GM18517 (cell line): ENCODE measurements around the gene PRDM1.

ENCODE experiments used
- ATAC-seq: cut with Tn5 transposase; IDR thresholded peaks from one replicate; pipeline ENCODE4 v1.9.1; 2021; ENCODE audit warnings: mild to moderate bottlenecking, moderate library complexity; ENCODE audit not compliant: unreplicated experiment

Gene PRDM1

DNA sequence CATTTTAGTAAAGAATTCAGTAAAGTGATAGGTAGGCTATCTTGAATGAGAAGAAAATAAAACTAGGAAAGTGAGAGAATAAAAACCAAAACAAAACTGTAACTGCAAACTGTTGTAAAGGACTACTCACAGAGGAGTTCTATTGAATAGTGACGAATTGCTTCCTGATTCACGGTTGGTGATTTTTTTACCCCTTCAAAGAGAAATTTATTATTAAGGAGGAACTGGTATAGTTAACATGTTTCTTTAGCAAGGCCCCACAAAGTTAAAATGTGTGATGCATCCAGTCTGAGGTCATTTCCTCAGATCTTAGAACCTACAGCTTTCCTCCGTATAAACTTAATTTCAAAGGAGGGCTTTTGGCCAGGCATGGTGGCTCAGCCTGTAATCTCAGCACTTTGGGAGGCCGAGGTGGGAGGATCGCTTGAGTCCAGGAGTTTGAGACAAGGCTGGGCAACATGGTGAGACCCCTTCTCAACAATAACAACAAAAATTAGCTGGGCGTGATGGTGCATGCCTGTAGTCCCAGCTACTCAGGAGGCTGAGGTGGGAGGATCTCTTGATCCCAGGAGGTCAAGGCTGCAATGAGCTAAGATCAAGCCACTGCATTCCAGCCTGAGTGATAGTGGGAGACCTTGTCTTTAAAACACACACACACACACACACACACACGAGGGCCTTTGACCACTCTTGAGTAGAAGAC lies 8.3 kb downstream of the PRDM1 start:
- no peak for ATAC-seq

- ATAC-seq, result no peak
These were observed 8.8 kb downstream of the PRDM1 start for GRCh38 chr6:106094964-106095335.

DNA sequence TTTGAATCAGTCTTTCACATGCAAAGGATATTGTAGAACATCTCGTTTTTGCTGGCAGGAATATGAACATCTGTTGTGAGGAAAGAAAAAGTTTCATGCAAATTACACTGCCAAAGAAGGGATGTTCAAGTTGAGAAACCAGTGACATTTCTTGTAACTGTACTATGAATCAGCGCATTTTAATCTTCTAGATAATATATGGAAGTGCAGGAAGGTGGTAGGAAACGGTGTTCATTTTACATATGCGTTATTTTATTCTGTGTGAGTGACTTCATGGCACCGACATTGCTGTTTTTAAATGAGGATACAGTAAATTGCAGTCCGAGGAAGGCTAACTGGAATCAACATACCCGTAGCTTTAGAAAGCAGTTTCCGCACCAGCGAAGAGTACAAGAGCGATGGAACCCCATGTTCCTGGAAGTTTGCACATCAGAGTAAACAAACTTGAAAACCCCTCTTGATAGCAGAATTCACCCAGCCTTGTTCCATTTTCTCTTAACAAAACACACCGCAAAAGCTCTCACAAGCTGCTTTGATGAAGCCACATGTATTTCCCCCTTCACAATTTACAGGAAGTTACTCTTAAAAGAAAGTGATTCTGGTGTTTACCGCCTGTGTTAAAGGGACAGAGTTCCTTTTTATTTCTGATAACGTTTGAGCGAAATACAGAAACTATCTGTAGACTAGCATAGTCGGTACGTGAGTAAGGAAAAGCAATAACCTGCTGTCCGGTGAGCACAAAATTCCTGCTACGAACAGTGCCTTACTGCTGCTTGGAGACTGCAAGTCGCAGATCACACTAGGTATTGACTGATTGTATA lies 11.5 kb downstream of the PRDM1 start:
- peak; percentile 42 for ATAC-seq

DNA sequence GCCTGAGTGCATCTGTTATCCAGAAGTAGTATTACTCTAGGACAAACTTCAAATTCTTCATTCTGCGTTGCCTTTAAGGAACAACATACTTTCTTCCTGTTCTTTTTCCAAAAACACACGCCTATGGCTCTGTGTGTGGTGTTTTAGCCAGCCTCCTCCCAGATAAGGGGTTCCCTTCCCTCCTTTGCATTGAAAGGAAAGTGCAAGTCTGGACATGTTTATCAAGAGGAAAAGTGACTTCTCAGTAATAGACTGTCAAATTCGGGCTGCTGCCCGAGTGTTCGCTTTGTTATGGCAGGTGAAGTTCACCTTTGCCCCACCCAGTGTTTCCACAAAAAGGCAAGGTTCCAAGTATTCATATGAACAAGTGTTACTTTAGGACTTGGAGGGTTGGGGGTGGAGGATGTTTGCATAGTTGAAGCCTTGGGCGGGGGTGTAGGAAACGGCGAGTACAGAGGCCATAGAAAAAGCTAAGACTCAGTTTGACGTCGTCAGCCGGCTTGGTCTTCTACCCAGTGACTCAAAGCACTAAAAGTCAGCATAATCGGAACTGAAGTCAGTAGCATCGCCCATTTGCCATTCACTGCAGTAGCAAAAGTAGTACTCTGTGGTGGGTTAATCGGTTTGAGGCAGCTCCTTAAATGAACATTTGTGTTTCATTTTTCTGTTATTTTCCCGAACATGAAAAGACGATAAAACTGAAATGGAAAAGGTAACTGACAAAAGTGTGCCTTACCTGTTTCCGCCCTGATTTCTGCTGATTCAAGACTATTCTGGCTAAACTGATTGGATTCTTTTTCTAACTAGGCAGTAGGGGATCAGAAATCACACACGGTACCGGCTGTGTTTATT lies 12.5 kb downstream of the PRDM1 start:
- peak; percentile 28 for ATAC-seq

GRCh38 chr6:106099235-106099537 lies 13.1 kb downstream of the PRDM1 start:
- no peak for ATAC-seq

DNA sequence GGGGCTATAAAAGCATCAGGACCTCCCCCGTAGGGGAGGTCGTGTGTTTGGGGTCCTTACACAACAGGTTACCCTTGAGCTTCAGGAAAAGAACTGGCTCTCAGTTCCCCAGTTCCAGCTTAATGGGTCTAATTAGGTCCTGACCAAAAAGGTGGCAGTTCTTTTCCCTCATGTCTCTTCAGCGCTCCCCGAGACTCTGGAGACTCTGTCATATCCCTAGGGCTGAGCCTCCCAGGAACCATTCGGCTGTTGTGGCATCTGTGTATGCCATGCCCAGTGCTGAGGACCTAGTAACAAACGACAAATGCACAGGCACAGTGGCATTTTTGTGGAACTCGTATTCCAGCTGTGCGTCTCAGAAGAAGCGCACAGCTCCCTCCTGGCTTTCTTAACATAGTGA lies 14.6 kb downstream of the PRDM1 start:
- no peak for ATAC-seq

DNA sequence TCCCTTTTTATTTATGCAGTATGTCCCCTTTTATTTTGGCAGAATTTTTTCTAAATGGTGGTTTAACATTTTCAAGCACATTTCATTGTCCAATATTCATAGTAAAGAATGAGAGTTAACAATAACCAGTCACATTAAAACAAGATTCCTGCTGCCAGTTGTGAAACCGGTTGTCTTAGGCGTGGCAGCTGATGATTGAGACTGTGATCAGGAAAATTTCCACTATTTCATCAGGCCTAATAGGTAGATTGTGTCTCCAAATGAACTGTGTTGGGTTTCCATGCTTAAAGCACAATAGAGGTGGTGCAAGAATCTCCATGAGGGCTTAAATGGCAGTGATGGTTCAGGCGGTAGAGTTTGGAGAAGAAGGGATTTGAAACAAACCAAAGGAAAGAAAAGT lies 15.3 kb downstream of the PRDM1 start:
- no peak for ATAC-seq

- ATAC-seq, result peak; percentile 76
These were observed 15.9 kb downstream of the PRDM1 start for GRCh38 chr6:106102034-106102433.

DNA sequence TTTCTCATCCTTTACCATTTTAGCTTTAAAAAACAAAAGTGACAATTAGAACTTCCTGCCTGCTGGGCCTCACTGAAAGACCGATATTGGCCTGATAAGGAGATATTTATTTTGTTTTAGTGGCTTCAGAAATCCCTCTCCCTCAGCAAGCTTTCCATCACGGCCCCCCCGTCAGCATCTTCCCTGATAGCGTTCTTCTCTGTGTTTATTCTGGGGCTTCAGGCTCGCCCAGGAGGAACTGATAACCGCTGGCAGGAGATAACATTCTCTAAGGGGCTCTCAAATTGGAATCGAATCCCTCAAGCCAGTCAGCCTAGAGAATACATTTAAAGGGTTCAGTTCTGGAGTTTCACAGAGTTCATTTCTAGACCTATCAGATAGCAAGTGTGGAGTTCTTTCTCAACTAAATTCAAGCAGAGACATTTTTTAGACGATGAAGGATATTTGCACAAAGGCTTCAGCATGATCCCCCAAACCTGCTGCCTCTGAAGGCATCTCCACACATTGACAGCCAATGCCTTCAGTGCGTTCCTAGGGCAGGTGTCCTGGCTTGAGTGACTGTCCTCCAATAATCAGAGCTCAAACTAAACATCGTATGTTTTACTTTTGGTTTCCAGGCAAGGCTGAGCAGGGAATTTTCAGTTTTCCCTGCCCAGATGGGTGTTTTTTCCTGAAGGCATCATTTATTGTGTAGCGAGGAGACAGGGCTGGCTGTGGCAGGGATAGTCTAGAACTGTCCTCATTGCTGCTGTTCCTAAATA lies 17.0 kb downstream of the PRDM1 start:
- ATAC-seq, result no peak

DNA sequence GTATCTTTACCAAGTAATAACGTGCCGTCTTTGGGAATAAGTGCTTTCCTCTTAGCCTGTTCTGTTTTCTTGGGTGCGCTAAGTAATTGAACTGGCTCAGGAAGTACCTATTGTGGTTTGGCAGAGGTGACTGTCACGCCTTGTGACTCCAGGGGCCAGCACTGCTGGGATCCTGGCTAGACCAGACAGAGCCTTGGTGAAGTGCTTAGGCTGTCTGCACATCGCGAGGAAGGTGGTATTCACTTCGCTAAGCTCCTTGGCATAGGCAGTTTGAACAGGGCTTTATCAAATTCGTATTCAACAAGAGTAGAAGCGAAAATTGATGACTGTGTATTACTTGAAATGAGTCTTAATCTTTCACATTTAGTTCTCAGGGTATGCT lies 17.6 kb downstream of the PRDM1 start:
- ATAC-seq, result no peak

GRCh38 chr6:106104476-106104875 lies 18.3 kb downstream of the PRDM1 start:
- ATAC-seq, result no peak

- no peak for ATAC-seq
These were observed 18.8 kb downstream of the PRDM1 start for GRCh38 chr6:106104941-106105340.

DNA sequence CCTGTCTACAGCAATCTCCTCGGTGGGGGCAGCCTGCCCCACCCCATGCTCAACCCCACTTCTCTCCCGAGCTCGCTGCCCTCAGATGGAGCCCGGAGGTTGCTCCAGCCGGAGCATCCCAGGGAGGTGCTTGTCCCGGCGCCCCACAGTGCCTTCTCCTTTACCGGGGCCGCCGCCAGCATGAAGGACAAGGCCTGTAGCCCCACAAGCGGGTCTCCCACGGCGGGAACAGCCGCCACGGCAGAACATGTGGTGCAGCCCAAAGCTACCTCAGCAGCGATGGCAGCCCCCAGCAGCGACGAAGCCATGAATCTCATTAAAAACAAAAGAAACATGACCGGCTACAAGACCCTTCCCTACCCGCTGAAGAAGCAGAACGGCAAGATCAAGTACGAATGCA lies 19.4 kb downstream of the PRDM1 start:
- no peak for ATAC-seq

DNA sequence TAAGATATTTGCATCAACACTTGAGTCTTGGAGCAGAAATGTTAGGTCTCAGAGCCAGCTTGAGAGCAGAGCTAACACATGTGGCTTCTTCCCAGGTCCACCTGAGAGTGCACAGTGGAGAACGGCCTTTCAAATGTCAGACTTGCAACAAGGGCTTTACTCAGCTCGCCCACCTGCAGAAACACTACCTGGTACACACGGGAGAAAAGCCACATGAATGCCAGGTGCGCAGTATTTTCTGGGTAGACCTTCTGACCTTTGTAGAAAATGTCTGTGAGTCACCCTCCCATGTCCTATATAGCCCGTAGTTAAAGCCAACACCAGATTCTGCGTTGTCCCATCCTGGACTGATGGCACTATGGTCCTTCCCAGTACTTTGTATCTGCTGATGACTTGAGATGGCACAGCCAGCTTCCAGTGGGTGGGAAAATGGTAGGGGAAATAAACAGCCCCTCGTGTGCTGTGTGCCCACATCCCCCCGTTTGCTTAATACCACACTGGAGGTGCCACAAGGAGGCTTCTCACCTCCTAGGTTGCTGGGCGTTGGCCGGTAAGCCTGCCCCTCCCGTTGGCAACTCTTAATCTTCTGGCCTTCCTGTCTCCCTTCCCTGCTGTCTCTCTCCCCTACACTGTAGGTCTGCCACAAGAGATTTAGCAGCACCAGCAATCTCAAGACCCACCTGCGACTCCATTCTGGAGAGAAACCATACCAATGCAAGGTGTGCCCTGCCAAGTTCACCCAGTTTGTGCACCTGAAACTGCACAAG lies 20.3 kb downstream of the PRDM1 start:
- ATAC-seq, result no peak

- ATAC-seq, result no peak
These were observed 21.0 kb downstream of the PRDM1 start for GRCh38 chr6:106107043-106107613.

DNA sequence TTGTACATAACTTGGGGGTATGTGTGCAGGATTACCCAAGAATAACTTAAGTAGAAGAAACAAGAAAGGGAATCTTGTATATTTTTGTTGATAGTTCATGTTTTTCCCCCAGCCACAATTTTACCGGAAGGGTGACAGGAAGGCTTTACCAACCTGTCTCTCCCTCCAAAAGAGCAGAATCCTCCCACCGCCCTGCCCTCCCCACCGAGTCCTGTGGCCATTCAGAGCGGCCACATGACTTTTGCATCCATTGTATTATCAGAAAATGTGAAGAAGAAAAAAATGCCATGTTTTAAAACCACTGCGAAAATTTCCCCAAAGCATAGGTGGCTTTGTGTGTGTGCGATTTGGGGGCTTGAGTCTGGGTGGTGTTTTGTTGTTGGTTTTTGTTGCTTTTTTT lies 22.0 kb downstream of the PRDM1 start:
- no peak for ATAC-seq

GRCh38 chr6:106109029-106109428 lies 22.9 kb downstream of the PRDM1 start:
- ATAC-seq, result no peak

- no peak for ATAC-seq
These were observed 24.2 kb downstream of the PRDM1 start for GRCh38 chr6:106110164-106110826.

DNA sequence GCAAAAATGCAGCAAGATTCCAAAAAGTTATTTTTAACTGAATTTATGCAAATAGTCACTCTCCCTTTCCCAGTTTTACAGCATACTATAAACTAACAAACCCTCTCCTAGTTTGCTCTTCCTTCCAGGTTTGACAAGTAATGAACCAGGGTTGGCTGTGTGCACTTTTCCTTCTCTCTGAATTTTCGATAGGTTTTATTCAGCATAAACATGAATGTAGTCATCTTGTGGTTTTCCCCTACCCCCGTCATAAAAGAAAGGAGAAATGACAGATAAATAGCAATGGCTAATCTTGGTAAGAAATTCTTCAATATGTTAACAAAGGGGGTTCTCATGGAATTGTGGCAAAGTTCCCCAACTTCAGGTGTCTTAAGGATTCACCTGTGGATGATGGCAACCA lies 26.3 kb downstream of the PRDM1 start:
- no peak for ATAC-seq
